SIG-M5 (cell line): Measurements from ENCODE around the gene SDK2.

Experiments
- DNase-seq: peaks from one replicate; lab custom pipeline; 2025; lab: John Stamatoyannopoulos, UW

The SDK2 gene

GRCh38 chr17:73423159-73423715 lies 221.0 kb downstream of the SDK2 start:
- DNase-seq = no peak

DNA sequence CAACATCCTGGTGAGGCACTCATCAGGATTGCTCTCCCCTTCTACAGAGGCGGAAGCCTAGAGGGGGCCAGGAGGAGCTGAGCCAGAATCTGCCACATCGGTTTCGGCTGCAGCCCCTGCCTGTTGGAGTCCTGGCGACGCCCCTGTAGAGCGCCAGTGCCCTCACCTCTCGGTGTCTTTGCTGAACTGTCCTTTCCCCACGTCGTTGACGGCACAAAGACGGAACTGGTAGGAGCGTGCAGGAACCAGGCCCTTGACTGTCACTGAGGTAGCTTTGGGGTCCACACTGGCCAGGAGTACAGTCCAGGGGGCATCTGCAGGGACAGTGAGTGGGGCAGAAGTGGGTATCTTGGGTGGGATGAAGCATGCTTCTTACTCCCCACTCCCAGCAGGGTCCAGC lies 222.1 kb downstream of the SDK2 start:
- no peak for DNase-seq

DNA sequence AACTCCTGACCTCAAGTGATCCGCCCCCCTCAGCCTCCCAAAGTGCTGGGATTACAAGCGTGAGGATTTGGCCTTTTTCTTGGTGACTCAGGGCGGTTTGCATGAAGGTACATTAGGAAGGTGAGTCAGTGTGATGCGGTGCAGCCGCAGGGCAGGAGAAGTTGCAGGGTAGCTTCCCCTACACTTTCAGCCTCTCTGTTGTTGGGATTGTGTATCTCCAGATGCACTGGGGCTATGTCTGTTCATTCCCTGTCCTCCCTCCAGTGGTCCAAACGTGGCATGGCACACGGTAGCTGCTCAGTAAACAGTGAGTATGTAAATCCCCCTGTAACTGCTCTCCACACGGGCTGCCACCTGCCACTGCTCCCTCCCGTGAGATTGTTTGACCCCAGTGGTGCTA lies 223.3 kb downstream of the SDK2 start:
- DNase-seq = no peak

DNA sequence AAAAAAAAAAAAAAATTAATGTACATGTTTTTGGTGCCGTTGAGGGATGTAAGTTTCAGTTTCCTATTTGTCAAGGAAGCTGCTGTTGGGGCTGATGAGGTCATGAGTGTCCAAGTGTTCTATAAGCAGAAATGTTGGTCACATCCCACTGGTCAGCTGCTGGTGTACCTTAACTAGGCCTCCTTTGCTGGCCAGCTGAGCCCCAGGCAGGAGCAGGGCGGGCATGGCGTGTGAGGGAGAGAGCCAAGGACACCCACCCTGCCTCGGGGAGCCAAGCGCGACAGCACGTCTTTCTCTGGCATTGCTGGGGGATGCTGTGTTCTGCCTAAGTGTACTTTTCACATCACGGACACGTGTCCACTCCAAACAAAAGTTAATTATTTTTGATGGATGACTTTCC lies 224.4 kb downstream of the SDK2 start:
- DNase-seq = no peak

DNA sequence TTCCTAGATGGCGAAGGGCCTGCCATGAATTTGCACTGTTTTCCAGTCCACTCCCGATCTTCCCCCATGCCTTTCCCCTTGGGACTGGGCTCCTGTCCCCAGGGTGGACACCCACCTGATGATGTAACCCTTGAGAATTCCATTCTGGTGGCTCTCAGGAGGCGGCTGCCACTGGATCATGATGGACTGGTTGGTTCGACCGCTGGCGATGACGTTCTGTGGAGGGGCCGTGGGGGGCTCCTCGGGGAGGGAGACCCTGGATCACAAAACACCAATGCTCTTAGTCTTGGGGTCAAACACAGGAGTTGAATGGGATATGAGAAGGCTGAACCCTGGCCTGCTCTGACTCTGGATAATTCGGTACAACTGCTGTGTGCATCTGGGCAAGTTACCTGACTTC lies 225.2 kb downstream of the SDK2 start:
- DNase-seq = no peak

DNA sequence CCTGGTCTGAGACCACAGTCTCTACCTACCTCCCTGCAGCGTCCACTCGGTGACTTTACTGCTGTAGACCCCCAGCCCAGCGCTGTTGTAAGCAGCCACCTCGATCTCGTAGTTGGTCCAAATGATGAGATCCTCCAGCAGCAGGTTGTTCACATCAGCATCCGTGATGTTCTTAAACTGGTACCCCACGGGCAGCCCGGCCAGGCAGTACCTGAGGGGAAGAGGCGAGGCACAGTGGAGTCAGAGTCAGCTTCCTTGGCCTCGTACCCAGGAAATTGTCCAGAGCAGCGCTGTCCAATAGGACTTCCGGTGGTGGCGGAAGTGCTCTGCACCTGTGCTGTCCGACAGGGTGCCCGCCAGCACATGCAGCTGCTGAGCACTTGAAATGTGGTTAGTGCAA lies 228.5 kb downstream of the SDK2 start:
- no peak for DNase-seq

DNA sequence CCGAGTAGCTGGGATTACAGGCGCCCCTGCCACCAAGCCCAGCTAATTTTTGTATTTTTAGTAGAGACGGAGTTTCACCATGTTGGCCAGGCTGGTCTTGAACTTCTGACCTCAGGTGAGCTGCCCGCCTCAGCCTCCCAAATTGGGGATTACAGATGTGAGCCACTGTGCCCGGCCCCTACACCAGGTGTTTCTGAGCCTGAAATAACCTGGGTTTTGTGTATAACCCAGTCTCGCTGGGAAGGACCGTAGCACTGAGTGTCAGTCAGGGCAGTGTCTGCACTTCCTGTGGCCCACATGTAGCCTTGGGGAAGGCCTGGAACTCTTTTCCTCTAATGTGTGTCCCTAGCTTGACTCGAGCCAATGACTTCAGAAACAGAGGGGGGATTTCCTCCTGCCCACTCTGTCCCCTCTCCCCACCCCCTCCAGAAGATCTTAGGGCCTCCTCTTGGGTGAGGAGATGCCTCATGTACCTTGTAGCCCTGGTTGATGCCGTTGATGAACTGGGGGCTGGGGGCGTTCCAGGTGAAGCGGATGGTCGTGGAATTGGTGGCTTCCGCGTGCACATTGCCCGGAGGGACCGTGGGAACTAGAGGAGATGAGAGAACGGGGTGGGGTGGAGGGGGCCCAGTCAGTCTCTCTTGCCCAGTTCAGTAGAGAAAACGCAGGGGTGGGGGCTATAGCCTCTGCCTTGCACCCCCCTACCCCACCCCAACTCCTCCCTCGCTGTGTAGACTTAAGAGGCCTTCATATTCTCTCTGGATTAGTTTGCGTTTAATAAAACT lies 229.9 kb downstream of the SDK2 start:
- DNase-seq = no peak

DNA sequence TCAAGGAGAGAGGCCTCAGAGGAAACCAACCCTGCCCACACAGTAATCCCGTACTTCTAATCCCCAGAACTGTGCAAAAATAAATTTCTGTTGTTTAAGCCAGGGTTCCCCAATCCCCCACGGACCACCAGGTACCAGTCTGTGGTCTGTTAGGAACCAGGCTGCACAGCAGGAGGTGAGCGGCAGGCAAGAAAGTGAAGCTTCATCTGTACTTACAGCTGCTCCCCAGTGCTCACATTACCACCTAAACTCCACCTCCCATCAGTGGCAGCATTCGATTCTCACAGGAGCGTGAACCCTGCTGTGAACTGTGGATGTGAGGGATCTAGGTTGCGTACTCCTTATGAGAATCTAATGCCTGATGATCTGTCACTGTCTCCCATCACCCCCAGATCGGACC lies 231.3 kb downstream of the SDK2 start:
- DNase-seq = no peak

GRCh38 chr17:73411313-73411747 lies 232.9 kb downstream of the SDK2 start:
- DNase-seq = no peak

GRCh38 chr17:73410586-73411312 lies 233.5 kb downstream of the SDK2 start:
- no peak for DNase-seq

GRCh38 chr17:73404246-73404645 lies 240.0 kb downstream of the SDK2 start:
- no peak for DNase-seq

GRCh38 chr17:73402466-73402865 lies 241.8 kb downstream of the SDK2 start:
- no peak for DNase-seq

DNA sequence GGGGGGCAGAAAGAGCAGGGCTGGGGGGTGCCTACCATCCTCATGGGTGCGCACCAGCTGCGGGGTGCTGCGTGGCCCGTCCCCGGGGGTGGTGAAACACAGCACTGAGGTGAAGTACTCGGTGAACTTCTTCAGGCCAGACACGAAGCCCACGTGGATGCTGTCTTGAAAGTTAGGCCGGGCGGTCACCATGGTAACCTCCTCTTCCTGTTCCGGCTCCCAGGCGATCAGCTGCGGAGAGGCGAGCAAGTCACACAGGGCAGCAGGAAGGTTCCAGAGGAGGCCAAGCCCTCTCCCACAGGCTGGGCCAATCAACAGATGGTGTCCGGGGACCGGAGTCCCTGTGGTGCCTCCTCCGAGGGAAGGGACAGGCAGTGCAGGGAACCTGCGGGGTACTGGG lies 242.3 kb downstream of the SDK2 start:
- DNase-seq = no peak

GRCh38 chr17:73400915-73401545 lies 243.2 kb downstream of the SDK2 start:
- no peak for DNase-seq

DNA sequence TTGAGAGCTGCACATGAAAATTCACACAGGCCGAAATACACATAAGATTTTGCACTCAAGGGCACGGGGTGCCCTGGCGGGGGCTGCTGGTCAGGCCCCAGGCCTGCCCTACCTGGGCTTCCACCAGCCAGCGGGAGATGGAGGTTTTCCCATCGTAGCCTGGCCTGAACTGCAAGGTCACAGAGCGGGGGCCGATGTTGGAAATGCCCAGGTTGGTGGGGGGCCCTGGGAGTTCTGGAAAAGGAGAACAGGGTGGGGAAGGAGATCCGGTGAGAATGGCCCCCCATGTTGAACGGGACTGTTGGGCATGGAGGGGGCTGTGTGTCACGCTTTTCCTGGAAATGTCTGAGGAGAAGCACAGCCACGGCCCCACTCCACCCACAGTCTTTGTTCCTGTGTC lies 245.2 kb downstream of the SDK2 start:
- no peak for DNase-seq

DNA sequence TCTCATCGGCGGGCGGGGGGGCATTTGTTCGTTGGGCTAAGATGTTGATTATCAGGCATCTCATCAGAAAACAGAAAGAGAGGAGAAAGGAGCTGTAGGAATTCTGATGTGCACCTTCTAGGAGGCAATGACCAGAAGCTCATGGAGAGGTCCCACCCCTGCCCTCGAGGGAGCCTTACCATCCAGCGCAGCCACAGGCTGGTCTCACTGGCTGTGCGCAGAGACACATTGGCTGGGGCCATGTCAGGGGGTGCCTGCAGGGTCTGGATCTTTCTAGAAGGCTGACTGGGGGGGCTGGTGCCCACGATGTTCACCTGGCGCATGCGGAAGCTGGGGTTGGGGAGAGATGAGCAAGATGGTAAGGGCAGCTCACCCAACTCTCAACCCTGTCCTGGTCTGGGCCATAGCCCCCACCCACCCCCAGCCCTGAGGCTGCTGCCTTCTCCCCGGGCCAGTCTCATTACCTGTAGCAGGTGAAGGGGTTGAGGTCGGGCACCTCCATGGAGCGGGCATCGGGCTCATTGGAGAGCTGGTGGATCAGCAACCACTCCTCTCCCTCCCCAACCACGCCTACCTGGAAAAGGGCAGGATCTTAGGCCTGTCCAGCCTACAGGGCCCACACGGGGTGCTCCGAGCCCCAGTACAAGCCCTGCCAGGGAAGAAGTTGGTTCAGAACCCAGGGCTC lies 246.2 kb downstream of the SDK2 start:
- no peak for DNase-seq

DNA sequence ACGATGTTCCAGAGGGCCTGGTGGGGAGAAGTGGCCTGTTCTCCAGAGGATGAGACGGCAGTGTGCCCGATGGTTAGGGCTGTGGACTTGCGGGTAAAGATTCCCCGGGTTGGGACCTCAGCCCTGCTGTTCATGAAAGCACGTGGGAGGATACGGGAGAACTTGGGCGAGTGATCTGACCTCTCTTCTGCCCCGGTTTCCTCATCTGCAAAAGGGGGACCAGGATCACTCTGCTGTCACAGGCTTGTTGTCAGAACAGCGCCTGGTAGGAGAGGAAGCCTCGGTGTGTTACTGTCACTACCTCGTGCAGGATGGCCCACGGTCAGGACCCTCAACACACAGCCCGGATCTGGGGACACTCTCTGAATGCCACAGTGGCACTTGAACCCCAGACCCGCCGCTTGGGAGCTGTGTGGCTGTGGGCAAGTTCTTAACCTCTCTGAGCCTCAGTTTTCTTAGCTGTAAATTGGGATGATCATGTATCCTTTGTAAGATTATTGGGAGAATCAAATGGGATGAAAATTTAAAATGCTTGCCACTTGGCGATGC lies 246.9 kb downstream of the SDK2 start:
- no peak for DNase-seq

DNA sequence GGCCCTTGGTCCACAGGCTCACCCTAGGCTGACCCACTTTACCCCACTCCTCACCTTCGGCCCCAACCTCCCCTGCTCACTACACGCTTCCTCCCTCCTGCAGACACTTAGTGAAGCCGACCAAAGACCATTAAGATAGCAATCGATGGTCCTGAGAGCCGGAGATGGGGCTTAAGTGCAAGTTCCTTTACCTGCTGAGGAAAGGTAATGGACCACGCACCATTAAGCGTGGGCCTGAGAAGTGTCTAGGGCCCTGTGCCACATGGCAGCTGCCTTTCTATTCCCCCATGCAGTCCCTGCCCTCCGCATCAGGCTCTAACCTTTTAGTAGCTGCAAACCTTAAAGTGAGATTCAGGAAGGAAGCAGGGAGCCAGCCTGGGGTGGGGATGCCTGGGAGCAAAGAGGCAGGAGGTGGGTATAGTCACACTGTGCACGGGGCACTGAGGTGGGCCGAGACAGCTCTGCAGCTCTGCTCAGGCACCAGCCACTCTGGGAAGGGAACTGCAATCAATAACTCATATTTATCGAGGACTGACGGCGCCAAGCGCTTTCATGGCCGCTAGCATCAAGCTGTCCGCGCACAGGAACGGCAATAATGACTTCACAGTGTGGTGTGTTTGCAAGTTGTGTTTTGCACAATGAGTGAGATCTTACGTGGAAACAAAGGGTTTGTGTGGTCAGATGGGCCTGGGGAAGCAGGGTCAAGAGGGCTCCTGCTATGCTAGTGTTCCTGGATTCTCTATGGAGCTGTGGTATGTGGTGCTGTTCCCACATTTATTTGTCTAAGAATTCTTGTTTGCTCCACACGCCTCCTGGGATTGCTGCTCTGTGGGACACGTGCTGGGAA lies 247.6 kb downstream of the SDK2 start:
- no peak for DNase-seq

DNA sequence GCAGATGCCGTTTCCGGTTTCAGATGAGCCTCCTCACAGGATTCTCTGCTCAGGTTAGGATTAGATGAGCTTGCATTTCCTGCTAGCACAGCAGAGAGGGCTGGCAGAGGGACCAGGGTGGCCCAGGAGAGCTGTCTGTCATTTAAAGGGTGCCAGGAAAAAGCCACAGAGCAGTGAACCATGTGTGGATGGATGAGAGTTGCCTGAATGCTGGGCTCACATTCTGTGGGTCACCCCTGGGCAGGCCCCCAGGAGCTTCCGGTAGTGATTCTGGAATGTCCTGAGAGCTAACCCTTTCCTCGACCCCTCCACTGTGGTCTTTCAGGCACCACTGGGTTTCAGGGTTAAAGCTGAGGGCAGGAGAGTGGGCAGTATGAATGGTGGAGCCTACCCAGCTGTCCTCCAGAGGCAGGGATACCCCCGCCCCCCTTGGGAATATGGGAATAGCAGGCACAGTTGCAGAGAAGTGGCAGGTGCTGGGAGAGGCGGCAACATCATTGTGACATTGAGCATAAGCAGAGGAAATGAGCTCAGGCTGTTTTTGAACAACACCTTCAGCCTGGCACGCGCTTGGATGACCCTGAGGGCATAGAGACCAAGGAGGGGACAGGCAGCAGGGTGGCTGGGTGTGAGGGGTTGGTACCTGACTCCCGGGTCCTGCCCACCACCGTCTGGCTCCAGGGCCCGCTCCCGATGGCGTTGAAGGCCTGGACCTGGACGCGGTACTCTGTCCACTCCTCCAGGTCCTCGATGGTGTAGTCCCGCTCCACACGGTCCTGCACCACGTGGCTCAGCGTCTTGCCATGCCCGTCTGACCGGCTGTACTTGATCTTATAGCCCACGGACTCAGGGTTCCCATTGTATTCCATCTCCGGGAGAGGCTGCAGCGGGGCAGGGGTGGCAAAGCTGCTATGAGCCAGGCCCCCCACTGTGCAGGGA lies 249.5 kb downstream of the SDK2 start:
- DNase-seq = no peak

- no peak for DNase-seq
Measured at GRCh38 chr17:73393962-73394361, 250.3 kb downstream of the SDK2 start.
